Measurements from ENCODE around the gene ALCAM.

Gene ALCAM

DNA sequence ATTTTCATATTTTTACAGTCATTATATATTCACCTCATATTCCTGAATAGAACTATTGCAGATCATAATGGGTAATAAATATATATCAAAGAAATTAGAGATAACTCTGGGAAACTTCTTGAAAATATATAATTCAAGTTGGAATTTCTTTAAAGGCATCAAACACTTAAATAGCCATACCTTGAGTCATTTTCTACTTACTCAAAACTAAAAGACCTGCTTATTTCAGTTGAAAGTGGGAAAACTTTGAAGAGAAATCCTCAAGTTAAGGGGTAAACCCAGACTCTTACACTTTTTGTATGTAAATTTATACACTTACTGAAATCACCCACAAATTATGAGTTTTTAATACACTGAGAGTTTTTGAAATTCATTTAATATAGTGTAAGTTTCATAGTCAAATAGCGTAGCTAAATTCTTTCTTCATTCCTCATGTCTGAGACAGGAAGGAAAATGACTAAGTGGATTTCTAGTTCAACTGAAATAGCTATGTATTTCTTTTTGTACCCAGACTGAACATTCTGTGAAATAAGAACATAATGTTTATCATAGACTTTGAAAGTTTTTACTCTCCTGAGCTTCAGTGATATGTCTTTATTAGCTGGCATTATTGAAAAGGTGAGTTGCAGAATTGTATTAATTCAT, 4.6 kb upstream of the ALCAM start:
- Histone ChIP-seq H3K27me3 (ENCODE audit: insufficient read depth, low read depth) (no peaks in the 10 kb centered on the region), H3K9ac (no peak overlapping the region), H3K27ac (no peak overlapping the region), H3K4me2 (no peak overlapping the region), H2AFZ (ENCODE audit: low read depth) (no peak overlapping the region), H3K36me3 (ENCODE audit: insufficient read depth) (no peaks in the 10 kb centered on the region), H3K4me1 (ENCODE audit: low read depth, poor library complexity, severe bottlenecking) (no peaks in the 10 kb centered on the region), H3K79me2 (ENCODE audit: insufficient read depth, low read depth) (no peaks in the 10 kb centered on the region), H3K4me3 (IDR thresholded peaks at IDR 0.05; ENCODE audit: insufficient read depth, low read depth, low read length) (no peak overlapping the region), H4K20me1 (ENCODE audit: insufficient read depth) (no peaks in the 10 kb centered on the region)
- TF ChIP-seq, protein P1, sequence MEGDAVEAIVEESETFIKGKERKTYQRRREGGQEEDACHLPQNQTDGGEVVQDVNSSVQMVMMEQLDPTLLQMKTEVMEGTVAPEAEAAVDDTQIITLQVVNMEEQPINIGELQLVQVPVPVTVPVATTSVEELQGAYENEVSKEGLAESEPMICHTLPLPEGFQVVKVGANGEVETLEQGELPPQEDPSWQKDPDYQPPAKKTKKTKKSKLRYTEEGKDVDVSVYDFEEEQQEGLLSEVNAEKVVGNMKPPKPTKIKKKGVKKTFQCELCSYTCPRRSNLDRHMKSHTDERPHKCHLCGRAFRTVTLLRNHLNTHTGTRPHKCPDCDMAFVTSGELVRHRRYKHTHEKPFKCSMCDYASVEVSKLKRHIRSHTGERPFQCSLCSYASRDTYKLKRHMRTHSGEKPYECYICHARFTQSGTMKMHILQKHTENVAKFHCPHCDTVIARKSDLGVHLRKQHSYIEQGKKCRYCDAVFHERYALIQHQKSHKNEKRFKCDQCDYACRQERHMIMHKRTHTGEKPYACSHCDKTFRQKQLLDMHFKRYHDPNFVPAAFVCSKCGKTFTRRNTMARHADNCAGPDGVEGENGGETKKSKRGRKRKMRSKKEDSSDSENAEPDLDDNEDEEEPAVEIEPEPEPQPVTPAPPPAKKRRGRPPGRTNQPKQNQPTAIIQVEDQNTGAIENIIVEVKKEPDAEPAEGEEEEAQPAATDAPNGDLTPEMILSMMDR (conservative IDR thresholded peaks at IDR 0.05; ENCODE audit: low read depth, low read length) = no peak

DNA sequence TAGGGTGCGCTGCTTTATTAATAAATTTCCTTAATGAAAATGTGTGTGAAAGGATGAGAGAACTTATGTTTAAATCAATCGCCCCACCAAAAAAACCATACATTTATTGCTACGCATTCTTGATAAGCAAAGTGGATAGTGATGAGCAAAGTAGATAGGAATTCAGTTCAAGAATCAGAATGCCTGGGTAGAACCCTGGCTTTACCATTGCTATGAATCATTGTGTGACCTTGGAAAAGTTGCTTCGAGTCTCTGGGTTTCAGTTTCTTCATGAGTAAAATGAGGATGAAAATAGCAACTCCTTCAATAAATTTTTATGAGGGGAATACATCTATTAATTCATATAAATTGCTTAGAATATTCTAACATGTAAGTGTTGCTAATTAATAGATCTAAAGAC, 2.6 kb upstream of the ALCAM start:
- no peak overlapping the region for H3K4me3 ChIP-seq (IDR thresholded peaks at IDR 0.05; ENCODE audit: insufficient read depth, low read depth, low read length)
- no peak overlapping the region for H3K9ac ChIP-seq
- H4K20me1 ChIP-seq (ENCODE audit: insufficient read depth) = no peaks in the 10 kb centered on the region
- no peaks in the 10 kb centered on the region for H3K36me3 ChIP-seq (ENCODE audit: insufficient read depth)
- H3K27ac ChIP-seq = no peak overlapping the region
- no peaks in the 10 kb centered on the region for H3K79me2 ChIP-seq (ENCODE audit: insufficient read depth, low read depth)
- no peak overlapping the region for H2AFZ ChIP-seq (ENCODE audit: low read depth)
- no peaks in the 10 kb centered on the region for H3K4me1 ChIP-seq (ENCODE audit: low read depth, poor library complexity, severe bottlenecking)
- no peak overlapping the region for H3K4me2 ChIP-seq
- no peaks in the 10 kb centered on the region for H3K27me3 ChIP-seq (ENCODE audit: insufficient read depth, low read depth)
- TF ChIP-seq, protein P1 (conservative IDR thresholded peaks at IDR 0.05; ENCODE audit: low read depth, low read length) = no peak

DNA sequence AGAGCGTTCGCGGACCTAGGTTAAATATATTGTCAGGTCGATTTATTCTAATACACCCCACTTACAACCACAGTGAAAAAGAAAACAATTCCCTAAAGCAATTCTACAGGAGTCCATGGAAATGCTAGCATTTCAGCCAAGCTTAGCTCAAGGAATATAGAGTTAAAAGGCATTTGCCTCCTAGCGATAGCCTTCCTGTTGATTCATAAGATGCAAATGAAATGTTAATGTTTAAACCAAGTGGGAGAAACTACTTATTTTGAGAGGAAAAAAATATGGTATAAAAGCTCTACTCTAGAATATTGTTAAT, 1.7 kb upstream of the ALCAM start:
- Histone ChIP-seq H3K4me3 (IDR thresholded peaks at IDR 0.05; ENCODE audit: insufficient read depth, low read depth, low read length) (no peak overlapping the region), H2AFZ (ENCODE audit: low read depth) (no peak overlapping the region)

DNA sequence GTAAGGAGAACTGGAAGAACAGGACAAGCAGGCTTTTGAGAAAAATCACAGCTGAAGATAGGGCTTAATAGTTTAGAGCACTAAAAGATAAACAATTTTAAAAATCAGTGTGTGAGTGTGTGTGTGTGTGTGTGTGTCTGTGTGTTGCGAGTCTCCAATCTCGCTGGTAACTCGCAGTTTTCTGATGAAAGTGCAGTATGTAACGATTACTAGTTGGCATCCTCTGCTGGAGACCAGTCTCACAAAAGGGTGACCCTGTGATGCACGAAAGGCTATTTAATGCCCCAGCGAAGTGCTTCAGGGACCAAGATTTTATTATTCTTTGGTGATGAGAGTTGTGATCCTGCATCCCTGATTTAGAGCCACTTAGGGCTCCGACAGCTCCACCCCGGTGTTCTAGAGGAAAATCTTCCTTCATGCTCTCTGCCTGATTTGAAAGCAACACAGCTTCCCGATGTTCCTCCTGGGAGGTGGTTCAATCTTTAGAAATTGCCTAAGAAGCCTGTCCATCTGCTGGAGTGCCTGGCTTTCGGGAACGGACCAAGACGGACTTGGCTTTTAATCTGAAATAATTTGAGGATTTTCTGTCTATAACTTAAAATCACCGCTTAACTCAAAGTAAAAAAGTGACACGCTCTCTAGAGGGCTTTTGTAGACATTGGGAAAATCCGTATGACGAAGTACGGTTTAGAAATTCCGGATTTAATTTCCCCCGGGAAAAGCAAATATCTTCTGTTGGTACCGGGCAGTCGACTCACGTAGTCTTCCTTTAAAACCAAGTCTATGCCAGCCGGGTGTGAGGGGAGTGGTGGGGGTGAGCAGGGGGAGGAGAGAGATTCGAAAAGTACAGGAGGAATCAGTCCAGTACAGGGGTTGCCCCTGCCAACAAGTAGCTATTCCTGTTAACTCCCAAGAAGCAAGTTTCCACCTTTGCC, 1.1 kb upstream of the ALCAM start:
- Histone ChIP-seq H3K27me3 (ENCODE audit: insufficient read depth, low read depth) (peaks cover 5% of the 10 kb centered on the region; the same call in 1 of the 2 replicates), H3K9ac (no peak overlapping the region), H3K4me3 (IDR thresholded peaks at IDR 0.05; ENCODE audit: insufficient read depth, low read depth, low read length) (no peak overlapping the region), H3K27ac (no peak overlapping the region), H3K4me2 (peak overlapping the region; percentile 82), H3K79me2 (ENCODE audit: insufficient read depth, low read depth) (no peaks in the 10 kb centered on the region), H2AFZ (ENCODE audit: low read depth) (peak overlapping the region; percentile 89; the same call in 1 of the 2 replicates), H3K4me1 (ENCODE audit: low read depth, poor library complexity, severe bottlenecking) (peaks cover 7% of the 10 kb centered on the region), H3K36me3 (ENCODE audit: insufficient read depth) (no peaks in the 10 kb centered on the region), H4K20me1 (ENCODE audit: insufficient read depth) (no peaks in the 10 kb centered on the region)
- TF ChIP-seq, protein P1 (conservative IDR thresholded peaks at IDR 0.05; ENCODE audit: low read depth, low read length) = no peak

More for the DNA sequence above, 1.7 kb upstream of the ALCAM start:
- Histone ChIP-seq H3K9ac (no peak overlapping the region), H3K4me2 (no peak overlapping the region), H3K4me1 (ENCODE audit: low read depth, poor library complexity, severe bottlenecking) (peaks cover 1% of the 10 kb centered on the region), H3K36me3 (ENCODE audit: insufficient read depth) (no peaks in the 10 kb centered on the region), H3K27ac (no peak overlapping the region), H4K20me1 (ENCODE audit: insufficient read depth) (no peaks in the 10 kb centered on the region), H3K79me2 (ENCODE audit: insufficient read depth, low read depth) (no peaks in the 10 kb centered on the region), H3K27me3 (ENCODE audit: insufficient read depth, low read depth) (peaks cover under 1% of the 10 kb centered on the region; the same call in 1 of the 2 replicates)
- TF ChIP-seq, protein P1 (conservative IDR thresholded peaks at IDR 0.05; ENCODE audit: low read depth, low read length) = no peak

Data from KMS-11 (cell line).